Lower lobe of right lung (tissue), 2 donors: ENCODE data around the gene P2RY6. TPM values are rescaled to one million over a fixed set of nuclear protein-coding genes. Genes with fewer than 3 reads are reported as not detected.

Experiments
- ATAC-seq, 2 donors: fragments of 200-7000 bp; cut with Tn5 transposase; one replicate each; pipeline ENCODE4 v1.9.1; 2020 to 2022; ENCODE audit warnings: mild to moderate bottlenecking in 2 of 2, moderate library complexity in 2 of 2
- DNase-seq: peaks from one replicate; pipeline ENCODE4 v3.0.0-alpha.2; 2020
- H3K27ac ChIP-seq: fragments of 200-600 bp; one replicate; pipeline ENCODE4 v1.8.0; 2022
- H3K27me3 ChIP-seq: fragments of 200-600 bp; one replicate; pipeline ENCODE4 v1.8.0; 2022; ENCODE audit warnings: low read depth
- H3K36me3 ChIP-seq: fragments of 200-600 bp; one replicate; pipeline ENCODE4 v1.8.0; 2022; ENCODE audit warnings: mild to moderate bottlenecking
- H3K4me1 ChIP-seq: fragments of 200-600 bp; one replicate; pipeline ENCODE4 v1.8.0; 2022
- H3K4me3 ChIP-seq: fragments of 200-600 bp; one replicate; pipeline ENCODE4 v1.8.0; 2022; ENCODE audit warnings: mild to moderate bottlenecking
- H3K9me3 ChIP-seq: fragments of 200-600 bp; one replicate; pipeline ENCODE4 v1.8.0; 2022
- CTCF ChIP-seq: fragments of 200-600 bp; IDR thresholded peaks from one replicate; pipeline ENCODE4 v1.8.0; 2022; ENCODE audit warnings: antibody characterized with exemption, mild to moderate bottlenecking
- intact Hi-C: fragments of 100-400 bp; cut with DNase I; formaldehyde crosslinking; loops from one replicate; pipeline ENCODE4 v1.11.0; 2022
- total RNA-seq: library from RNA; stranded (reverse); fragmentation: NEBNext Ultra II Directional; extraction: Animal tissue kit (Norgen Biotek cat#: 25700); gene quantifications from one replicate; pipeline ENCODE4 v1.2.1, GENCODE V29; 2021
- donor health status: DM: no; HTN: yes; CAD: no; lungs with severe emphysema.

The P2RY6 gene
- total RNA-seq, 1 donor from 2014 or later = 3.6 TPM

GRCh38 chr11:73236854-73237253 lies 35.3 kb upstream of the P2RY6 start:
- H3K27ac ChIP-seq = no peak overlapping the region
- TF ChIP-seq CTCF = peak; percentile 67
- no peaks in the 10 kb centered on the region for H3K27me3 ChIP-seq
- H3K9me3 ChIP-seq = no peaks in the 10 kb centered on the region
- DNase-seq (peak; percentile 70), ATAC-seq (peak; percentile 76 to 79)
- H3K4me3 ChIP-seq = no peak overlapping the region
- intact Hi-C loops = no loop called here
- no peaks in the 10 kb centered on the region for H3K36me3 ChIP-seq
- peaks cover 13% of the 10 kb centered on the region for H3K4me1 ChIP-seq

DNA sequence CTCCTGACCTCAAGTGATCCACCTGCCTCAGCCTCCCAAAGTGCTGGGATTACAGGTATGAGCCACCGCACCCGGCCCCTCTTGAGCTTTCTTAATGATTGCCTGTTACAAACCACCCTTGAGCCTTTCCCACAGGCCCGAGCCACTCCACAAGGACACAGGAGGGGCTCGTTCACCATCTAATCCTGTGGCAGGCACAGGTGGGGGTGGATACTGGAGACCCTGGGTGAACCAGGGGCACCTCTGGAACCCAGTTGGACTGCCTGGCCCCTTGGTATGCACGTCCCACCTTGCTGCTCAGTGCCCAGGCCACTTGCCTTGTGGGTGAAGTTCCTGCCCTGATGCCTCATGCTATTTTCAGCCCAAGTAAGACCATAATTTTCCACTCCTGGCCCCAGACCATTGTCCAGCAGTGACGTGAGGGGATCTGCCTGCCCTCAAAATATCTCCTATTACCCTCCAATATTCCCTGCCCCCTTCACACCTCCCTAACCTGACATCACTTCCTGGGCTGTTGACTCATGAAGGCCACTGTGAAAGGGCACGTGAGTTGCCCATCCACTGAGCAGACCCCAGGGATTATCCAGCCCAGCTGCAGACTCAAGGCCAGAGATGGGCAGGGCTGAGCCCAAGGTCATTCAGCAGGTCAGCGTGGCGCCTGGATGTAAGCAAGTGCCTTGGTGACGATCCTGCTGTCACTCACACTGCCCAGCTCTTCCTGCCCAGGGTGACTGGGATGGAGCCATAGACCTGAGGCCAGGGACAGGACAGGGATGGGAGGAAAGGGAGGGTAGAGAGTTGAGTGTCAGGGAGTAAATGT lies 34.5 kb upstream of the P2RY6 start:
- intact Hi-C loops = no loop called here
- H3K4me1 ChIP-seq = peaks cover 20% of the 10 kb centered on the region
- no peak for ATAC-seq
- no peaks in the 10 kb centered on the region for H3K36me3 ChIP-seq
- no peak for TF ChIP-seq CTCF
- H3K9me3 ChIP-seq = no peaks in the 10 kb centered on the region
- no peak for DNase-seq
- H3K27me3 ChIP-seq = no peaks in the 10 kb centered on the region
- H3K27ac ChIP-seq = no peak overlapping the region
- no peak overlapping the region for H3K4me3 ChIP-seq

GRCh38 chr11:73239111-73239521 lies 33.0 kb upstream of the P2RY6 start:
- no peak overlapping the region for H3K4me3 ChIP-seq
- no peak overlapping the region for H3K27ac ChIP-seq
- no peaks in the 10 kb centered on the region for H3K9me3 ChIP-seq
- H3K4me1 ChIP-seq = peaks cover 24% of the 10 kb centered on the region
- intact Hi-C loops = no loop called here
- TF ChIP-seq CTCF = no peak
- H3K27me3 ChIP-seq = no peaks in the 10 kb centered on the region
- H3K36me3 ChIP-seq = no peaks in the 10 kb centered on the region
- DNase-seq (no peak), ATAC-seq (no peak)

- no peak for ATAC-seq
- intact Hi-C loops = no loop called here
- DNase-seq = no peak
- Histone ChIP-seq H3K4me1 (peaks cover 24% of the 10 kb centered on the region), H3K4me3 (no peak overlapping the region), H3K27me3 (no peaks in the 10 kb centered on the region), H3K27ac (no peak overlapping the region), H3K9me3 (no peaks in the 10 kb centered on the region), H3K36me3 (no peaks in the 10 kb centered on the region)
- TF ChIP-seq CTCF = no peak
Observed at GRCh38 chr11:73239571-73240189, 32.5 kb upstream of the P2RY6 start.

DNA sequence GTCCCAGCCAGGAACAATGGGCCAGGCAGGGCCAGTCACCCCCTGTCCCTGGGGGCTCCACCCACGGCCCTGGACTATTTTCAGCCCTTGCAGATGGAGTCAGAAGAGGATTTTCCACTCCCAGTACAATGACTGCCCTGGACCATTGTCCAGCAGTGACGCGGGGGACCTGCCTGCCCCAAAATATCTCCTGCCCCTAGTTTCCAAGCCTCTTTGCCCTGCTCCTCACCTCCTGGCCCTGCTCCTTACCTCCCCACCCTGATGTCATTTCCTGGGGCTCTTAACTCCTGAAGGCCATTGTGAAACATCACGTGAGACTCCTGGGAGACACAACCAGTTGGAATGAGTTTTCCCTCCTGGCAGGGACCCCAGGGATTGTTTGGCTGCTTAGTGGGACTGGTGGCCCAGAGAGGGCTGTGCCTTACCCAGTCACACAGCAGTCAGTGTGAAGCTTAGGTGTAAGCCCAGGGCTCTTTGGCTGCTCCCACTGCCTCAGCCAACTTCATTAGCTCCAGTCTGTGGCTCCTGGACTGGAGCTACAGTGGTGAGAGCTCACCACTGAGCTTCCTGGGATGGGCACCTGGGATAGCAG lies 31.9 kb upstream of the P2RY6 start:
- peaks cover 24% of the 10 kb centered on the region for H3K4me1 ChIP-seq
- no peaks in the 10 kb centered on the region for H3K36me3 ChIP-seq
- no peak for DNase-seq
- peak; percentile 13 to 35 for ATAC-seq
- intact Hi-C loops = no loop called here
- no peak overlapping the region for H3K4me3 ChIP-seq
- H3K27me3 ChIP-seq = no peaks in the 10 kb centered on the region
- H3K9me3 ChIP-seq = no peaks in the 10 kb centered on the region
- no peak overlapping the region for H3K27ac ChIP-seq
- TF ChIP-seq CTCF = no peak
